HepG2 (cell line): ENCODE data around the gene EPN2. TPM values are rescaled to one million over a fixed set of nuclear protein-coding genes. Genes with fewer than 3 reads are reported as not detected.
A peak's percentile ranks its signal among the peaks of the same experiment; 100 is the strongest.

Experiments
- CCDC6 ChIP-seq: sonication (generic); formaldehyde crosslinking; IDR thresholded peaks from 2 replicates; pipeline ENCODE4 v1.8.1; 2022; ENCODE audit warnings: mild to moderate bottlenecking, missing genetic modification reagents, moderate library complexity
- CHCHD3 ChIP-seq: sonication (generic); formaldehyde crosslinking; IDR thresholded peaks from 2 replicates; pipeline ENCODE4 v1.8.0; 2022; ENCODE audit warnings: mild to moderate bottlenecking, missing genetic modification reagents, moderate library complexity
- FIP1L1 ChIP-seq: fragments of 200-400 bp; formaldehyde crosslinking; IDR thresholded peaks from 2 replicates; pipeline ENCODE4 v1.6.1; 2018; ENCODE audit warnings: low read depth, mild to moderate bottlenecking, low read length, moderate library complexity, borderline replicate concordance; ENCODE audit not compliant: insufficient read depth
- HDAC2 ChIP-seq: sonication (generic); formaldehyde crosslinking; IDR thresholded peaks from 2 replicates; pipeline ENCODE4 v1.4.0; 2020; ENCODE audit warnings: missing genetic modification reagents
- HNRNPH1 ChIP-seq: fragments of 200-400 bp; formaldehyde crosslinking; optimal IDR thresholded peaks from 2 replicates; pipeline ENCODE3; 2017; ENCODE audit warnings: mild to moderate bottlenecking, low read depth, low read length
- KAT7 ChIP-seq: IDR thresholded peaks from 2 replicates; pipeline ENCODE4 v1.6.1; 2018; ENCODE audit warnings: borderline replicate concordance, missing compliant biosample characterization
- NFKBIZ ChIP-seq: IDR thresholded peaks from 2 replicates; pipeline ENCODE4 v1.6.1; 2018; ENCODE audit warnings: missing genetic modification reagents, missing compliant biosample characterization
- PHF20 ChIP-seq: sonication (generic); formaldehyde crosslinking; IDR thresholded peaks from 2 replicates; pipeline ENCODE4 v1.5.0; 2020; ENCODE audit warnings: mild to moderate bottlenecking, missing genetic modification reagents
- SALL1 ChIP-seq: sonication (generic); formaldehyde crosslinking; IDR thresholded peaks from 2 replicates; pipeline ENCODE4 v1.8.0; 2022; ENCODE audit warnings: mild to moderate bottlenecking, missing genetic modification reagents
- SMAD3 ChIP-seq: sonication (generic); formaldehyde crosslinking; IDR thresholded peaks from 2 replicates; pipeline ENCODE4 v1.4.0; 2020; ENCODE audit warnings: missing genetic modification reagents
- SUZ12 ChIP-seq: fragments of 150-350 bp; IDR thresholded peaks from 2 replicates; pipeline ENCODE4 v1.6.1; 2014; ENCODE audit warnings: low read depth, low read length
- ZMYM4 ChIP-seq: sonication (generic); formaldehyde crosslinking; IDR thresholded peaks from 2 replicates; pipeline ENCODE4 v1.8.1; 2023; ENCODE audit warnings: mild to moderate bottlenecking, missing genetic modification reagents
- ZNF138 ChIP-seq: sonication (generic); formaldehyde crosslinking; IDR thresholded peaks from 2 replicates; pipeline ENCODE4 v1.5.0; 2020; ENCODE audit warnings: mild to moderate bottlenecking, low read depth, missing genetic modification reagents
- ZNF17 ChIP-seq: sonication (generic); formaldehyde crosslinking; IDR thresholded peaks from 2 replicates; pipeline ENCODE4 v1.5.0; 2020; ENCODE audit warnings: mild to moderate bottlenecking, missing genetic modification reagents
- ZNF224 ChIP-seq: sonication (generic); formaldehyde crosslinking; IDR thresholded peaks from 2 replicates; pipeline ENCODE4 v1.5.0; 2020; ENCODE audit warnings: mild to moderate bottlenecking, missing genetic modification reagents
- ZNF34 ChIP-seq: sonication (generic); formaldehyde crosslinking; IDR thresholded peaks from 2 replicates; pipeline ENCODE4 v1.4.0; 2020; ENCODE audit warnings: mild to moderate bottlenecking, missing genetic modification reagents, borderline replicate concordance
- ZNF614 ChIP-seq: IDR thresholded peaks from 2 replicates; pipeline ENCODE4 v1.6.1; 2018; ENCODE audit warnings: missing biosample characterization, missing genetic modification reagents, inconsistent platforms, borderline replicate concordance
- ZNF644 ChIP-seq: IDR thresholded peaks from 2 replicates; pipeline ENCODE4 v1.6.1; 2016; ENCODE audit warnings: low read depth
- ZNF724P ChIP-seq: sonication (generic); formaldehyde crosslinking; IDR thresholded peaks from 2 replicates; pipeline ENCODE4 v1.8.0; 2022; ENCODE audit warnings: missing genetic modification reagents, borderline replicate concordance
- ZNF766 ChIP-seq: sonication (generic); formaldehyde crosslinking; IDR thresholded peaks from 2 replicates; pipeline ENCODE4 v1.5.0; 2020; ENCODE audit warnings: missing genetic modification reagents, borderline replicate concordance
- polyA plus RNA-seq, 8 experiments: library from polyadenylated mRNA; depleted of rRNA in 3 of 8; stranded (reverse) in 7 of 8; unstranded in 1 of 8; fragments of >200 nt; fragmentation: Illumina TruSeq in 4 of 8; extraction: Trizol in 4 of 8; gene quantifications; 2 replicates each; pipeline versions ENCODE4 v1.2.1 to v1.2.3, GENCODE V29; 2011 to 2016; ENCODE audit warnings: low read depth in 4 of 8, missing spikeins in 1 of 8, mixed read lengths in 1 of 8; ENCODE audit not compliant: insufficient read depth in 1 of 8
- total RNA-seq, 5 experiments: library from RNA; depleted of rRNA; stranded (reverse); fragments of >200 nt; fragmentation: Illumina TruSeq; extraction: Trizol; gene quantifications; 2 replicates each; pipeline ENCODE4 v1.2.3, GENCODE V29; 2016; ENCODE audit warnings: low read depth in 1 of 5
- TF ChIP-seq, protein P1 (sequence below): sonication (generic); formaldehyde crosslinking; IDR thresholded peaks from 2 replicates; pipeline ENCODE4 v1.8.1; 2023; ENCODE audit warnings: mild to moderate bottlenecking, inconsistent platforms, moderate library complexity, missing genetic modification reagents, borderline replicate concordance
- TF ChIP-seq, protein P2 (sequence below): sonication (generic); formaldehyde crosslinking; IDR thresholded peaks from 2 replicates; pipeline ENCODE4 v1.4.0; 2020; ENCODE audit warnings: low read depth, missing genetic modification reagents
- TF ChIP-seq, protein P3 (sequence below): sonication (generic); formaldehyde crosslinking; IDR thresholded peaks from 2 replicates; pipeline ENCODE4 v1.9.0; 2021; ENCODE audit warnings: missing genetic modification reagents, mild to moderate bottlenecking, borderline replicate concordance

Gene EPN2
- total and polyA plus RNA-seq, 2 of the 13 experiments (the other 11 are each of a cell fraction or from before 2014, with no cell fraction given), result 7.8 to 19.2 TPM

- TF ChIP-seq, protein P1, sequence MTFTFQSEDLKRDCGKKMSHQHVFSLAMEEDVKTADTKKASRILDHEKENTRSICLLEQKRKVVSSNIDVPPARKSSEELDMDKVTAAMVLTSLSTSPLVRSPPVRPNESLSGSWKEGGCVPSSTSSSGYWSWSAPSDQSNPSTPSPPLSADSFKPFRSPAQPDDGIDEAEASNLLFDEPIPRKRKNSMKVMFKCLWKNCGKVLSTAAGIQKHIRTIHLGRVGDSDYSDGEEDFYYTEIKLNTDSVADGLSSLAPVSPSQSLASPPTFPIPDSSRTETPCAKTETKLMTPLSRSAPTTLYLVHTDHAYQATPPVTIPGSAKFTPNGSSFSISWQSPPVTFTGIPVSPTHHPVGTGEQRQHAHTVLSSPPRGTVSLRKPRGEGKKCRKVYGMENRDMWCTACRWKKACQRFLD (CRISPR knock-in tag), result no peak
- TF ChIP-seq NFKBIZ (CRISPR knock-in tag) (no peak), ZNF766 (CRISPR knock-in tag) (no peak), ZNF34 (CRISPR knock-in tag) (no peak), KAT7 (no peak), ZNF17 (CRISPR knock-in tag) (no peak), SALL1 (peak; percentile 48), FIP1L1 (no peak), HNRNPH1 (no peak), SUZ12 (no peak), ZNF138 (CRISPR knock-in tag) (no peak), CHCHD3 (CRISPR knock-in tag) (no peak), HDAC2 (CRISPR knock-in tag) (no peak), ZMYM4 (no peak), ZNF644 (CRISPR knock-in tag) (0 out of 2 replicates have a peak, but pooled peaks have one; percentile 30), PHF20 (0 out of 2 replicates have a peak, but pooled peaks have one; percentile 10), CCDC6 (CRISPR knock-in tag) (no peak), SMAD3 (CRISPR knock-in tag) (no peak), ZNF724P (no peak), ZNF614 (CRISPR knock-in tag) (no peak), ZNF224 (CRISPR knock-in tag) (no peak)
- TF ChIP-seq, protein P2, sequence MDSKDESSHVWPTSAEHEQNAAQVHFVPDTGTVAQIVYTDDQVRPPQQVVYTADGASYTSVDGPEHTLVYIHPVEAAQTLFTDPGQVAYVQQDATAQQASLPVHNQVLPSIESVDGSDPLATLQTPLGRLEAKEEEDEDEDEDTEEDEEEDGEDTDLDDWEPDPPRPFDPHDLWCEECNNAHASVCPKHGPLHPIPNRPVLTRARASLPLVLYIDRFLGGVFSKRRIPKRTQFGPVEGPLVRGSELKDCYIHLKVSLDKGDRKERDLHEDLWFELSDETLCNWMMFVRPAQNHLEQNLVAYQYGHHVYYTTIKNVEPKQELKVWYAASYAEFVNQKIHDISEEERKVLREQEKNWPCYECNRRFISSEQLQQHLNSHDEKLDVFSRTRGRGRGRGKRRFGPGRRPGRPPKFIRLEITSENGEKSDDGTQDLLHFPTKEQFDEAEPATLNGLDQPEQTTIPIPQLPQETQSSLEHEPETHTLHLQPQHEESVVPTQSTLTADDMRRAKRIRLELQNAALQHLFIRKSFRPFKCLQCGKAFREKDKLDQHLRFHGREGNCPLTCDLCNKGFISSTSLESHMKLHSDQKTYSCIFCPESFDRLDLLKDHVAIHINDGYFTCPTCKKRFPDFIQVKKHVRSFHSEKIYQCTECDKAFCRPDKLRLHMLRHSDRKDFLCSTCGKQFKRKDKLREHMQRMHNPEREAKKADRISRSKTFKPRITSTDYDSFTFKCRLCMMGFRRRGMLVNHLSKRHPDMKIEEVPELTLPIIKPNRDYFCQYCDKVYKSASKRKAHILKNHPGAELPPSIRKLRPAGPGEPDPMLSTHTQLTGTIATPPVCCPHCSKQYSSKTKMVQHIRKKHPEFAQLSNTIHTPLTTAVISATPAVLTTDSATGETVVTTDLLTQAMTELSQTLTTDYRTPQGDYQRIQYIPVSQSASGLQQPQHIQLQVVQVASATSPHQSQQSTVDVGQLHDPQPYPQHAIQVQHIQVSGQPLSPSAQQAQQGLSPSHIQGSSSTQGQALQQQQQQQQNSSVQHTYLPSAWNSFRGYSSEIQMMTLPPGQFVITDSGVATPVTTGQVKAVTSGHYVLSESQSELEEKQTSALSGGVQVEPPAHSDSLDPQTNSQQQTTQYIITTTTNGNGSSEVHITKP (CRISPR knock-in tag), result no peak
- TF ChIP-seq, protein P3, sequence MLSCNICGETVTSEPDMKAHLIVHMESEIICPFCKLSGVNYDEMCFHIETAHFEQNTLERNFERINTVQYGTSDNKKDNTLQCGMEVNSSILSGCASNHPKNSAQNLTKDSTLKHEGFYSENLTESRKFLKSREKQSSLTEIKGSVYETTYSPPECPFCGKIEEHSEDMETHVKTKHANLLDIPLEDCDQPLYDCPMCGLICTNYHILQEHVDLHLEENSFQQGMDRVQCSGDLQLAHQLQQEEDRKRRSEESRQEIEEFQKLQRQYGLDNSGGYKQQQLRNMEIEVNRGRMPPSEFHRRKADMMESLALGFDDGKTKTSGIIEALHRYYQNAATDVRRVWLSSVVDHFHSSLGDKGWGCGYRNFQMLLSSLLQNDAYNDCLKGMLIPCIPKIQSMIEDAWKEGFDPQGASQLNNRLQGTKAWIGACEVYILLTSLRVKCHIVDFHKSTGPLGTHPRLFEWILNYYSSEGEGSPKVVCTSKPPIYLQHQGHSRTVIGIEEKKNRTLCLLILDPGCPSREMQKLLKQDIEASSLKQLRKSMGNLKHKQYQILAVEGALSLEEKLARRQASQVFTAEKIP (CRISPR knock-in tag), result no peak
Observed at GRCh38 chr17:19364699-19365498, 127.7 kb downstream of the EPN2 start (continued).
